Stimulated activated CD4-positive, alpha-beta T cell treated with anti-CD3 and anti-CD28 coated beads, TNF-alpha, amount 100 ng/mL, for 48 hours (primary cell): ENCODE measurements around the gene SMC1B.
"Not testable (repeated sequence)": the region's sequence is repeated elsewhere in the genome, so short reads cannot be mapped to it uniquely, and the experiment has no call there.

Source experiments
- DNase-seq, 3 donors: peaks; one replicate each; pipeline ENCODE4 v3.0.0-alpha.2; 2020; ENCODE audit warnings: low read depth in 3 of 3

SMC1B gene

GRCh38 chr22:45349916-45350315 is 63.5 kb downstream of the SMC1B start:
- DNase-seq = no peak

DNA sequence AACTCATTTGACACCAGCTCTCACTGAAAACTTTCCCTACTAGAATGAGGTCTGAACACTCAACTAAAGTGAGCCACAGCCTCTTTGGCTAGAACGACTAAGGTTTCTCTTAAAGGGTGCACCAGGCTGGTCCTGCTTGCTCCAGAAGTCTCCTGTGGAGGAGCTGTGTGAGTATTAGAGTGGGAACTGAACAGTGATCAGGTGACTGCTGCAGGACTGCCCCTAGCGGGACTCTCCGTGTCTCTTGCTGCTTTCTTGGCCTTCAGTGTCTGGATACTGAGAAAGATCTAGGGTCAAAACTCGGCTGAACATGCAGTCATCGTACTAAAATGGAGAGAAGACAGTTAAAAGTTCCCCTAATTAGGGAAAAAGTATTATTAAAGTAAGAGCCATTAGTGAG is 69.1 kb downstream of the SMC1B start:
- DNase-seq = no peak

DNA sequence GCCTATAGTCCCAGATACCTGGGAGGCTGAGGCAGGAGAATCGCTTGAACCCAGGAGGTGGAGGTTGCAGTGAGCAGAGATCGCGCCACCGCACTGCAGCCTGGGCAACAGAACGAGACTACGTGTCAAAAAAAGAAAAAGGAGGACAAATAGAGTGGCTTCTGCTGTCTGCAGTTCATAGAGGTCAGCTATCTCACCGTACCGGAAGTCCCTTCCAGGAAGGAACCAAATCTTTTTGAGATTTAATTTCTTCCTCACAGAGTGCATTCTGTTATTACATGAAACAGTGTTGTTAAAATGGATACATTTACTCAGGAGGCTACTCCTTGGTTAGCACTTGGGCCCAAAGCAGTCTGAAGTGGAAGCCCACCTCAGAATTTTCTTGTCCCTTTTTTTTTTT is 70.3 kb downstream of the SMC1B start:
- DNase-seq = no peak

GRCh38 chr22:45341498-45341897 is 71.9 kb downstream of the SMC1B start:
- DNase-seq = peak in 1 of 3 donors; percentile 62

- DNase-seq = no peak
Observed at GRCh38 chr22:45340323-45340722, 73.1 kb downstream of the SMC1B start.

- DNase-seq = no peak
Observed at GRCh38 chr22:45338795-45339194, 74.6 kb downstream of the SMC1B start.

- no peak for DNase-seq
Observed at GRCh38 chr22:45337536-45337935, 75.9 kb downstream of the SMC1B start.

DNA sequence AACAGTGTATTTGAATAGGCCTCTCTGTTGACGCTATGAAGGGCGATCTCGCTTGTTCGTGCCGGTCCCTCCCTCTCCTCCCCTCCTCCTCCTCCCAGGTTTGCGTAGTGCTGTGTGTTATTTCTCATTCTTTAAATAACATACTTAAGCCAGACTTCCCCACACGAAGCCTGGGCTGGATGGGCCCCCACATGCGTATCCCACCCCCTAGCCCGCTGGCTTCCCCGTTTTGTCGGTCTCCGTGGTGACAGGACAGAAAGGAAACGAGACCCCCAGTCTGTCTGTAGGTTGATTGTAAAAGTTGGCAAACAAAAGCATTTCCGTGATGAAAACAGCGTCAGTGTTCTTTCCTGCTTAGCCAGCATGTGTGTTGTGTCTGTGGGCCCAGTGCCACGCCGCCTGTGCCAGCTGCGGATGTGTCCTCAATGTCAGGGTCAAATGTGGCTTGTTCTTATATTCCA is 76.4 kb downstream of the SMC1B start:
- DNase-seq = no peak

GRCh38 chr22:45335854-45336522 is 77.4 kb downstream of the SMC1B start:
- DNase-seq = no peak

DNA sequence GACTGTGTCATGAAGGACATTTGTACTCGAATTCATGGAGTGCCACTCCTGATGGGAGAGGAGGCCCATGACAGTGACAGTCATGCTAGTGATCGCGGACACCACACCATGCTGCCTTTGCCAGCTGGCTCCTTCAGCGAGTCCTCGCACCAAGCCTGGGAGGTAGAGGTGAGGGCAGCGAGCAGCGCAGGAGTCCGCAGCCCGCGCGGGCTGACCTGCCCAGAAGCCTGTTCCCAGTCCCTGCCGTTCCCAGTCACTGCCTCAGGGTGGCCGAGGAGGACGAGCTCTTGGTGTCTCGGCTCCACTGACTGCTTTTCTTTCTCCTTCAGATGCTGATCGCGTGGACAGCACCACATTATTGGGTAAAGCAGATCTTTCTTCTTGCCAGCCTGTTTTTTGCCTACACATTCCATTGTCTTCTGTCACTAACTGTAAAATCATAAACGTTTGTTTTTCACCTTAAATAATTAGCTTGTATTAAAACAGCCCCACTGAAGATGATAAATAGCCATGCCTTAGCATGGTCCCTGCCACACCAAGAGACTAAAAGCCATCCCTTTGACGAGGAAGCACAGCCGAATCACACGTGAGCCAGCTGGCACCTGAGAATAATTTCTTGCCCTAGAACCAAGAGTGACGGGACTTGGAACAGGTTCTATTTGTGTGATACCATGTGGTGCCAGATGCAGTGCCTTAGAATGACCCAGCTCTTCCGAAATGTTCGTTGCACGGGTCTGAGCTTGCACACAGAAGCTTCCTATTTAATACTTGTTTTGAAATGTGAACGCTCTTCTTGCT is 78.2 kb downstream of the SMC1B start:
- no peak for DNase-seq

GRCh38 chr22:45334528-45334927 is 78.9 kb downstream of the SMC1B start:
- DNase-seq = no peak

- no peak for DNase-seq
Observed at GRCh38 chr22:45334068-45334467, 79.3 kb downstream of the SMC1B start.

- DNase-seq = no peak
Observed at GRCh38 chr22:45332001-45332400, 81.4 kb downstream of the SMC1B start.

GRCh38 chr22:45331486-45331885 is 81.9 kb downstream of the SMC1B start:
- no peak for DNase-seq

- no peak for DNase-seq
Observed at GRCh38 chr22:45330548-45330947, 82.9 kb downstream of the SMC1B start.

- DNase-seq = no peak
Observed at GRCh38 chr22:45329530-45329936, 83.9 kb downstream of the SMC1B start.

- DNase-seq = no peak
Observed at GRCh38 chr22:45328822-45329529, 84.4 kb downstream of the SMC1B start.

DNA sequence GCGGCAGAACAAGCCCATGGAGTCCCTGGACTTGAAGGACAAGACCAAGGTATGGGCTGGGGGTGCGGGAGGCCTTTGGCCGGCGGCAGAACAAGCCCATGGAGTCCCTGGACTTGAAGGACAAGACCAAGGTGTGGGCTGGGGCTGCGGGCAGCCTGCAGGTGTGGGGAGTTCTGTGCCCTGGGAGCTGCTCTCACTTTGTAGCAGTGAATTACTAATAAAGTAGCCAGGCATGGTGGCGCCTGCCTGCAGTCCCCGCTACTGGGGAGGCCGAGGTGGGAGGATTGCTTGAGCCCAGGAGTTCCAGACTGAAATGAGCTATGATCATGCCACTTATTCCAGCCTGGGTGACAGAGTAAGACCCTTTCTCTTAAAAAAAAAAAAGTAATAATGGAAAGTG is 85.1 kb downstream of the SMC1B start:
- not testable (repeated sequence) for DNase-seq

GRCh38 chr22:45324311-45324711 is 89.1 kb downstream of the SMC1B start:
- no peak for DNase-seq

DNA sequence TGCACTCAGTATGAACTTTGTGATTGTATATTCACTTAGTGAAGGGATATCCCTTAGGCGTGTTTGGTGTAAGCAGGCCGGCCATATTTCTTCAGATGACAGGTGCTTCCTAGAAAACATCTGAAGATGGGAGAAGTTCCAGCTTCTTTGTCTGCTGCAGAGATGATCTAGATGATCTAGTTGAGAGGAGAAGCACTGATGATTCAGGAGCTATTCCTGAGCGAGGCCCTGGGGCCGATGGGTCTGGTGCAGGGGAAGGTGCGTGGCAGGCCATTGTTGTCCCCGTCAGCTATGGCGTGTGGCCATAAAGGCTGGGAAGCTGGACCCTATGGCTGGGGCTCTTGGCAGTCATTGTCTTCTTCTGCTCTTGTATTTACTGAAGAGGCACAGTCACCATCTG is 89.7 kb downstream of the SMC1B start:
- DNase-seq = no peak

GRCh38 chr22:45322873-45323525 is 90.4 kb downstream of the SMC1B start:
- no peak for DNase-seq

GRCh38 chr22:45321827-45322226 is 91.6 kb downstream of the SMC1B start:
- DNase-seq = no peak
